Right atrium auricular region (tissue), 2 donors: Measurements from ENCODE around the gene CYP19A1. TPM values are rescaled to one million over a fixed set of nuclear protein-coding genes. Genes with fewer than 3 reads are reported as not detected.

Experiments used
- DNase-seq: peaks from one replicate; pipeline ENCODE4 v3.0.0-alpha.2; 2019; ENCODE audit warnings: low spot score
- H3K27ac ChIP-seq, 2 donors: fragments of 200-600 bp; sonication (generic); 1 replicate in 1 of 2; 2 replicates in 1 of 2; pipeline ENCODE4 v1.5.1; 2016 to 2019
- H3K27me3 ChIP-seq, 2 donors: fragments of 200-600 bp; sonication (generic); one replicate each; pipeline versions ENCODE4 v1.5.1 to v1.6.0; 2017 to 2019
- H3K36me3 ChIP-seq: fragments of 200-600 bp; sonication (generic); one replicate; pipeline ENCODE4 v1.5.1; 2016
- H3K4me1 ChIP-seq, 2 donors: fragments of 200-600 bp; sonication (generic); one replicate each; pipeline versions ENCODE4 v1.5.1 to v1.6.0; 2017 to 2019
- H3K4me3 ChIP-seq, 2 donors: fragments of 200-600 bp; sonication (generic); 1 replicate in 1 of 2; 2 replicates in 1 of 2; pipeline ENCODE4 v1.5.1; 2017 to 2019; ENCODE audit warnings: mild to moderate bottlenecking in 1 of 2, moderate library complexity in 1 of 2
- H3K9me3 ChIP-seq, 2 donors: fragments of 200-600 bp; sonication (generic); one replicate each; pipeline ENCODE4 v1.5.1; 2019
- CTCF ChIP-seq, 2 donors: fragments of 200-600 bp; sonication (generic); IDR thresholded peaks; one replicate each; pipeline ENCODE4 v1.5.1; 2019; ENCODE audit warnings: antibody characterized with exemption in 2 of 2
- total RNA-seq, 2 donors: library from RNA; depleted of rRNA; stranded (reverse); fragments of >200 nt; gene quantifications; one replicate each; pipeline ENCODE4 v1.1.0, GENCODE V29; 2016

CYP19A1 gene
- total RNA-seq, 2 donors from 2014 or later: 2.4 TPM; not detected in 1

- H3K9me3 ChIP-seq: no peaks in the 10 kb centered on the region
- peak overlapping the region in 1 of 2 donors; percentile 5 for H3K27ac ChIP-seq
- H3K36me3 ChIP-seq: no peaks in the 10 kb centered on the region
- H3K27me3 ChIP-seq: no peaks in the 10 kb centered on the region
- H3K4me1 ChIP-seq: peaks cover 0 to 6% of the 10 kb centered on the region in 2 donors
- no peak for TF ChIP-seq CTCF (IDR thresholded peaks at IDR 0.05)
- no peak for DNase-seq
- no peak overlapping the region for H3K4me3 ChIP-seq
Measured at GRCh38 chr15:51314391-51315337, 23.7 kb downstream of the CYP19A1 start.

GRCh38 chr15:51313644-51314280, 24.6 kb downstream of the CYP19A1 start:
- DNase-seq: no peak
- Histone ChIP-seq H3K4me1 (peaks cover 0 to 6% of the 10 kb centered on the region in 2 donors), H3K27me3 (no peaks in the 10 kb centered on the region), H3K27ac (peak overlapping the region in 1 of 2 donors; percentile 5), H3K4me3 (no peak overlapping the region), H3K9me3 (no peaks in the 10 kb centered on the region), H3K36me3 (no peaks in the 10 kb centered on the region)
- no peak for TF ChIP-seq CTCF (IDR thresholded peaks at IDR 0.05)

GRCh38 chr15:51313074-51313393, 25.4 kb downstream of the CYP19A1 start:
- DNase-seq: no peak
- TF ChIP-seq CTCF (IDR thresholded peaks at IDR 0.05): no peak
- Histone ChIP-seq H3K27ac (no peak overlapping the region), H3K4me3 (no peak overlapping the region), H3K36me3 (no peaks in the 10 kb centered on the region), H3K4me1 (peaks cover 0 to 7% of the 10 kb centered on the region in 2 donors), H3K9me3 (no peaks in the 10 kb centered on the region), H3K27me3 (no peaks in the 10 kb centered on the region)

GRCh38 chr15:51312166-51313073, 26.0 kb downstream of the CYP19A1 start:
- H3K27ac ChIP-seq: peak overlapping the region in 1 of 2 donors; percentile 38
- H3K9me3 ChIP-seq: no peaks in the 10 kb centered on the region
- H3K27me3 ChIP-seq: no peaks in the 10 kb centered on the region
- H3K4me1 ChIP-seq: peaks cover 0 to 12% of the 10 kb centered on the region in 2 donors
- no peak for TF ChIP-seq CTCF (IDR thresholded peaks at IDR 0.05)
- no peak overlapping the region for H3K4me3 ChIP-seq
- H3K36me3 ChIP-seq: no peaks in the 10 kb centered on the region
- no peak for DNase-seq

- H3K27ac ChIP-seq: no peak overlapping the region
- TF ChIP-seq CTCF (IDR thresholded peaks at IDR 0.05): no peak
Measured at GRCh38 chr15:51311510-51311909, 26.9 kb downstream of the CYP19A1 start.

More at GRCh38 chr15:51311510-51311909, 26.9 kb downstream of the CYP19A1 start:
- DNase-seq: no peak
- Histone ChIP-seq H3K36me3 (no peaks in the 10 kb centered on the region), H3K27me3 (no peaks in the 10 kb centered on the region), H3K4me1 (peaks cover 0 to 12% of the 10 kb centered on the region in 2 donors), H3K9me3 (no peaks in the 10 kb centered on the region), H3K4me3 (no peak overlapping the region)
